H7 (cell line): ENCODE results near the gene HDAC7. TPM values are rescaled to one million over a fixed set of nuclear protein-coding genes. Genes with fewer than 3 reads are reported as not detected.
A peak's percentile ranks its signal among the peaks of the same experiment; 100 is the strongest.

Experiments used
- DNase-seq: peaks from one replicate; pipeline ENCODE4 v3.0.0; 2012
- H3K27me3 ChIP-seq: 2 replicates; pipeline ENCODE4 v1.6.0; 2011; ENCODE audit warnings: mild to moderate bottlenecking, low read length; ENCODE audit not compliant: control insufficient read depth, insufficient read depth
- H3K36me3 ChIP-seq: replicated peaks from 2 replicates; pipeline ENCODE4 v1.5.1; 2011; ENCODE audit warnings: low read length; ENCODE audit not compliant: control insufficient read depth, insufficient read depth
- H3K4me3 ChIP-seq: 2 replicates; pipeline ENCODE4 v1.5.1; 2011; ENCODE audit warnings: low read depth, mild to moderate bottlenecking, control low read depth, low read length, moderate library complexity; ENCODE audit not compliant: insufficient read depth
- total RNA-seq: library from RNA; depleted of rRNA; stranded (reverse); fragments of >200 nt; shearing (Covaris generic); gene quantifications from 2 replicates; pipeline ENCODE4 v1.2.3, GENCODE V29; 2014

Gene HDAC7
- total RNA-seq, 1 experiment from 2014 or later, result 45.2 TPM

- H3K4me3 ChIP-seq, result no peak overlapping the region
- H3K36me3 ChIP-seq, result peaks cover 4% of the 10 kb centered on the region
- no peak for DNase-seq
- no peaks in the 10 kb centered on the region for H3K27me3 ChIP-seq
These were observed 73.2 kb downstream of the HDAC7 start for GRCh38 chr12:47746523-47746922.

- Histone ChIP-seq H3K36me3 (peaks cover 4% of the 10 kb centered on the region), H3K4me3 (no peak overlapping the region), H3K27me3 (no peaks in the 10 kb centered on the region)
- no peak for DNase-seq
These were observed 73.6 kb downstream of the HDAC7 start for GRCh38 chr12:47746073-47746472.

GRCh38 chr12:47745485-47746041, 74.1 kb downstream of the HDAC7 start:
- DNase-seq, result no peak

GRCh38 chr12:47744778-47745436, 74.8 kb downstream of the HDAC7 start:
- 0 out of 2 replicates have a peak, but pooled peaks cover 1% of the 10 kb centered on the region for H3K27me3 ChIP-seq
- DNase-seq, result no peak

More at GRCh38 chr12:47745485-47746041, 74.1 kb downstream of the HDAC7 start:
- Histone ChIP-seq H3K27me3 (0 out of 2 replicates have a peak, but pooled peaks cover 1% of the 10 kb centered on the region), H3K36me3 (peaks cover 4% of the 10 kb centered on the region), H3K4me3 (no peak overlapping the region)

GRCh38 chr12:47744005-47744651, 75.6 kb downstream of the HDAC7 start:
- DNase-seq, result peak; percentile 93

More at GRCh38 chr12:47744778-47745436, 74.8 kb downstream of the HDAC7 start:
- Histone ChIP-seq H3K4me3 (no peak overlapping the region), H3K36me3 (peaks cover 4% of the 10 kb centered on the region)

GRCh38 chr12:47743311-47743860, 76.3 kb downstream of the HDAC7 start:
- Histone ChIP-seq H3K36me3 (peaks cover 4% of the 10 kb centered on the region), H3K4me3 (no peak overlapping the region), H3K27me3 (0 out of 2 replicates have a peak, but pooled peaks cover 1% of the 10 kb centered on the region)
- no peak for DNase-seq

More at GRCh38 chr12:47744005-47744651, 75.6 kb downstream of the HDAC7 start:
- H3K36me3 ChIP-seq, result peaks cover 4% of the 10 kb centered on the region
- H3K27me3 ChIP-seq, result 0 out of 2 replicates have a peak, but pooled peaks cover 1% of the 10 kb centered on the region
- H3K4me3 ChIP-seq, result no peak overlapping the region

GRCh38 chr12:47742253-47742825, 77.4 kb downstream of the HDAC7 start:
- H3K27me3 ChIP-seq, result 0 out of 2 replicates have a peak, but pooled peaks cover 1% of the 10 kb centered on the region
- H3K36me3 ChIP-seq, result no peaks in the 10 kb centered on the region
- peak; percentile 89 for DNase-seq
- H3K4me3 ChIP-seq, result no peak overlapping the region

- H3K36me3 ChIP-seq, result no peaks in the 10 kb centered on the region
- H3K27me3 ChIP-seq, result 0 out of 2 replicates have a peak, but pooled peaks cover 1% of the 10 kb centered on the region
- DNase-seq, result peak; percentile 74
- no peak overlapping the region for H3K4me3 ChIP-seq
These were observed 78.4 kb downstream of the HDAC7 start for GRCh38 chr12:47741340-47741703.

GRCh38 chr12:47740606-47741339, 78.9 kb downstream of the HDAC7 start:
- Histone ChIP-seq H3K4me3 (no peak overlapping the region), H3K36me3 (no peaks in the 10 kb centered on the region), H3K27me3 (0 out of 2 replicates have a peak, but pooled peaks cover 1% of the 10 kb centered on the region)
- DNase-seq, result no peak

GRCh38 chr12:47739979-47740378, 79.7 kb downstream of the HDAC7 start:
- Histone ChIP-seq H3K27me3 (0 out of 2 replicates have a peak, but pooled peaks cover 1% of the 10 kb centered on the region), H3K36me3 (no peaks in the 10 kb centered on the region), H3K4me3 (no peak overlapping the region)
- no peak for DNase-seq

GRCh38 chr12:47739297-47739696, 80.4 kb downstream of the HDAC7 start:
- H3K36me3 ChIP-seq, result no peaks in the 10 kb centered on the region
- H3K4me3 ChIP-seq, result no peak overlapping the region
- H3K27me3 ChIP-seq, result 0 out of 2 replicates have a peak, but pooled peaks cover 1% of the 10 kb centered on the region
- no peak for DNase-seq

GRCh38 chr12:47737936-47738594, 81.6 kb downstream of the HDAC7 start:
- Histone ChIP-seq H3K4me3 (no peak overlapping the region), H3K36me3 (no peaks in the 10 kb centered on the region), H3K27me3 (0 out of 2 replicates have a peak, but pooled peaks cover 1% of the 10 kb centered on the region)
- no peak for DNase-seq

GRCh38 chr12:47736877-47737676, 82.6 kb downstream of the HDAC7 start:
- 0 out of 2 replicates have a peak, but pooled peaks cover 1% of the 10 kb centered on the region for H3K27me3 ChIP-seq
- peak; percentile 82 for DNase-seq
- H3K36me3 ChIP-seq, result no peaks in the 10 kb centered on the region
- H3K4me3 ChIP-seq, result no peak overlapping the region
